Measurements from ENCODE around the gene UCK2. TPM values are rescaled to one million over a fixed set of nuclear protein-coding genes. Genes with fewer than 3 reads are reported as not detected.
A peak's percentile ranks its signal among the peaks of the same experiment; 100 is the strongest.

The UCK2 gene
- total and polyA plus RNA-seq, 9 of the 15 experiments (the other 6 are each of a cell fraction or from before 2014, with no cell fraction given) = 71.6 to 145 (median 95.8) TPM

DNA sequence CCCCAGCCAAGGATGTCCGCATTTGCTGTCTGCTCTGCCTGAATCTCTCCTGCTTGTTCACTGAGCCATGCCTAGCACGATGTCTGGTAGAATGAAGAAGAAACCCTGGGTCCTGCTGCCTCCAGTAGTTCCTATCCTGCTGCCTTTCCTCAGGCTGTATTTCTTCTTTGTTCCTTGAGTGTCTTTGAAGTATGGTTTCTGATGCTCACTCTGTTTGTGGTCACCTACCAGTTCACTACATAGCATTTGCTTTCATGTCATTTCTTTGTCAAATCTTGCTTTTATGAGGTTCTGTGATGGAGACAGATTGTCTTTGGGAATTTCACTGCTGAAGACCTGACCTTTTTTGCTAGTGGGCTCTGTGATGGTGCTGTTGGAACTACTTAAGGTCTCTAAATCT is 5.9 kb downstream of the UCK2 start:
- Histone ChIP-seq H3K9me3 (replicated peaks; ENCODE audit: control insufficient read depth, insufficient read depth, low read depth, low read length) (no peaks in the 10 kb centered on the region), H3K4me2 (ENCODE audit: insufficient read depth, low read length) (peak overlapping the region; percentile 81), H3K4me1 (replicated peaks in 1 of 2; ENCODE audit: control insufficient read depth in 2 of 2, insufficient read depth in 2 of 2, low read length in 2 of 2) (peaks cover 18 to 47% of the 10 kb centered on the region in 2 experiments), H3K4me3 (no peak overlapping the region), H3K79me2 (ENCODE audit: control insufficient read depth, insufficient read depth, low read length) (peaks cover 99% of the 10 kb centered on the region), H3K9me1 (ENCODE audit: control insufficient read depth, insufficient read depth, low read length) (no peaks in the 10 kb centered on the region), H3K27ac (ENCODE audit: extremely low read depth, low read depth, low read length) (peak overlapping the region; percentile 68), H4K20me1 (replicated peaks; ENCODE audit: control insufficient read depth, insufficient read depth, low read length) (peaks cover 9% of the 10 kb centered on the region; the same call in 1 of the 2 replicates), H3K9ac (ENCODE audit: insufficient read depth in 1 of 2, low read depth in 2 of 2, low read length in 2 of 2) (peak overlapping the region; percentile 51 to 87; a peak in 2 of 4 replicates), H3K27me3 (ENCODE audit: control insufficient read depth in 2 of 2, insufficient read depth in 2 of 2, low read length in 2 of 2) (no peaks in the 10 kb centered on the region), H3K36me3 (ENCODE audit: control insufficient read depth, insufficient read depth, low read length) (peaks cover 30% of the 10 kb centered on the region; the same call in 2 of the 3 replicates), H2AFZ (ENCODE audit: low read depth, low read length) (peak overlapping the region; percentile 62)
- DNase-seq (ENCODE audit: extremely low read depth in 1 of 4, low spot score in 3 of 4) (no peak), FAIRE-seq (peak; percentile 23), ATAC-seq (peak; percentile 16)
- TF ChIP-seq CCAR2 (IDR thresholded peaks at IDR 0.05; ENCODE audit: low read depth, low read length) = no peak
- TF ChIP-seq SMC3 (conservative IDR thresholded peaks at IDR 0.05; ENCODE audit: insufficient read depth, low read depth, low read length) = no peak
- TF ChIP-seq LARP7 (IDR thresholded peaks at IDR 0.05) = no peak
- TF ChIP-seq ZNF175 (CRISPR knock-in tag; IDR thresholded peaks at IDR 0.05; ENCODE audit: low read depth) = no peak
- no peak for TF ChIP-seq FOXK1 (CRISPR knock-in tag; IDR thresholded peaks at IDR 0.05; ENCODE audit: borderline replicate concordance)
- no peak; the same call in 1 of the 2 replicates for TF ChIP-seq ARID2 (IDR thresholded peaks at IDR 0.05)
- TF ChIP-seq JUNB (CRISPR knock-in tag; conservative IDR thresholded peaks at IDR 0.05) = no peak
- TF ChIP-seq CBX2 (IDR thresholded peaks at IDR 0.05; ENCODE audit: insufficient read depth, low read length, poor library complexity, severe bottlenecking) = no peak
- TF ChIP-seq MAZ (CRISPR knock-in tag; conservative IDR thresholded peaks at IDR 0.05 in 1 of 2, IDR thresholded peaks at IDR 0.05 in 1 of 2) = 0 out of 4 replicates have a peak, but pooled peaks of 1 of the 2 experiments have one; percentile 9
- TF ChIP-seq SMARCA5 (IDR thresholded peaks at IDR 0.05) = 0 out of 2 replicates have a peak, but pooled peaks have one; percentile 22
- no peak for TF ChIP-seq ZNF124 (CRISPR knock-in tag; IDR thresholded peaks at IDR 0.05)
- TF ChIP-seq TFAM (CRISPR knock-in tag; conservative IDR thresholded peaks at IDR 0.05) = no peak
- TF ChIP-seq ZNF3 (CRISPR knock-in tag; IDR thresholded peaks at IDR 0.05) = no peak
- no peak for TF ChIP-seq ZNF212 (CRISPR knock-in tag; IDR thresholded peaks at IDR 0.05)
- peak; percentile 46; the same call in 1 of the 2 replicates for TF ChIP-seq HDGF (IDR thresholded peaks at IDR 0.05)
- TF ChIP-seq JUND (IDR thresholded peaks at IDR 0.05; ENCODE audit: borderline replicate concordance, low read depth, low read length) = no peak
- no peak for TF ChIP-seq JUND (tag; IDR thresholded peaks at IDR 0.05; ENCODE audit: borderline replicate concordance, low read depth, low read length)
- CTCF ChIA-PET (ENCODE audit: low intra/inter-chr PET ratio) = no interaction called here
- WGBS (ENCODE audit: insufficient coverage, low coverage, missing lambda C conversion rate) = 39% methylated on average over 2 of the region's 2 CpGs
- in situ Hi-C loops (cut with MboI) (no loop called here), intact Hi-C loops (cut with micrococcal nuclease) (no loop called here)
- POLR2A ChIA-PET = interaction anchor here (0.7 to 5.1 kb wide), 4 partner anchors 9 to 64 kb away, joined by 3 to 41 read pairs (median 7); no protein-coding TSS in a partner anchor
- no TSS peak for BruUV-seq (replicated peaks)

All from K562 (cell line).